ENCODE data around the gene ANKRD24.
"Not testable (repeated sequence)": the region's sequence is repeated elsewhere in the genome, so short reads cannot be mapped to it uniquely, and the experiment has no call there.

GRCh38 chr19:4237510-4237909 is 55.0 kb downstream of the ANKRD24 start:
- not testable (repeated sequence) for TF ChIP-seq PATZ1 (CRISPR knock-in tag; IDR thresholded peaks at IDR 0.05; ENCODE audit: borderline replicate concordance); OSR1 (CRISPR knock-in tag; IDR thresholded peaks at IDR 0.05); ZNF8 (CRISPR knock-in tag; IDR thresholded peaks at IDR 0.05); CSRNP3 (CRISPR knock-in tag; IDR thresholded peaks at IDR 0.05); CREB5 (CRISPR knock-in tag; IDR thresholded peaks at IDR 0.05; ENCODE audit: low read depth); POU6F1 (CRISPR knock-in tag; IDR thresholded peaks at IDR 0.05; ENCODE audit: borderline replicate concordance, low read depth); ZC3H10 (CRISPR knock-in tag; IDR thresholded peaks at IDR 0.05); TSHZ2 (CRISPR knock-in tag; IDR thresholded peaks at IDR 0.05); ZFP3 (CRISPR knock-in tag; IDR thresholded peaks at IDR 0.05); BACH2 (CRISPR knock-in tag; IDR thresholded peaks at IDR 0.05; ENCODE audit: borderline replicate concordance); ZFP30 (CRISPR knock-in tag; IDR thresholded peaks at IDR 0.05)

Measured in SK-N-SH treated with all-trans-retinoic acid at 6 μM for 48 hours (cell line).